Astrocyte of the cerebellum (primary cell): ENCODE data around the gene ASB7.

Experiments
- DNase-seq: peaks from one replicate; pipeline ENCODE4 v3.0.0-alpha.2; 2011; ENCODE audit warnings: low read depth
- H3K4me3 ChIP-seq: 2 replicates; pipeline ENCODE4 v1.5.1; 2011; ENCODE audit warnings: mild to moderate bottlenecking, low read depth, low read length, moderate library complexity
- in situ Hi-C: cut with HindIII; loops from 2 replicates; pipeline ENCODE4 v1.10.0; 2017; ENCODE audit warnings: low sequenced_read_pairs
- TF ChIP-seq, protein P1 (sequence below): IDR thresholded peaks from 2 replicates; pipeline ENCODE4 v1.5.1; 2012; ENCODE audit warnings: low read length, low read depth, moderate library complexity, mild to moderate bottlenecking; ENCODE audit errors: missing control alignments

Gene ASB7

GRCh38 chr15:100689131-100689899 is 86.9 kb downstream of the ASB7 start:
- DNase-seq, result no peak
- in situ Hi-C loops, result no loop called here
- H3K4me3 ChIP-seq, result no peak overlapping the region
- TF ChIP-seq, protein P1, sequence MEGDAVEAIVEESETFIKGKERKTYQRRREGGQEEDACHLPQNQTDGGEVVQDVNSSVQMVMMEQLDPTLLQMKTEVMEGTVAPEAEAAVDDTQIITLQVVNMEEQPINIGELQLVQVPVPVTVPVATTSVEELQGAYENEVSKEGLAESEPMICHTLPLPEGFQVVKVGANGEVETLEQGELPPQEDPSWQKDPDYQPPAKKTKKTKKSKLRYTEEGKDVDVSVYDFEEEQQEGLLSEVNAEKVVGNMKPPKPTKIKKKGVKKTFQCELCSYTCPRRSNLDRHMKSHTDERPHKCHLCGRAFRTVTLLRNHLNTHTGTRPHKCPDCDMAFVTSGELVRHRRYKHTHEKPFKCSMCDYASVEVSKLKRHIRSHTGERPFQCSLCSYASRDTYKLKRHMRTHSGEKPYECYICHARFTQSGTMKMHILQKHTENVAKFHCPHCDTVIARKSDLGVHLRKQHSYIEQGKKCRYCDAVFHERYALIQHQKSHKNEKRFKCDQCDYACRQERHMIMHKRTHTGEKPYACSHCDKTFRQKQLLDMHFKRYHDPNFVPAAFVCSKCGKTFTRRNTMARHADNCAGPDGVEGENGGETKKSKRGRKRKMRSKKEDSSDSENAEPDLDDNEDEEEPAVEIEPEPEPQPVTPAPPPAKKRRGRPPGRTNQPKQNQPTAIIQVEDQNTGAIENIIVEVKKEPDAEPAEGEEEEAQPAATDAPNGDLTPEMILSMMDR, result no peak

GRCh38 chr15:100690032-100690794 is 87.8 kb downstream of the ASB7 start:
- TF ChIP-seq, protein P1, result no peak
- in situ Hi-C loops, result no loop called here
- no peak for DNase-seq
- no peak overlapping the region for H3K4me3 ChIP-seq

- no peak for DNase-seq
- TF ChIP-seq, protein P1, result no peak
- H3K4me3 ChIP-seq, result no peak overlapping the region
- in situ Hi-C loops, result no loop called here
Measured at GRCh38 chr15:100690795-100691158, 88.4 kb downstream of the ASB7 start.

DNA sequence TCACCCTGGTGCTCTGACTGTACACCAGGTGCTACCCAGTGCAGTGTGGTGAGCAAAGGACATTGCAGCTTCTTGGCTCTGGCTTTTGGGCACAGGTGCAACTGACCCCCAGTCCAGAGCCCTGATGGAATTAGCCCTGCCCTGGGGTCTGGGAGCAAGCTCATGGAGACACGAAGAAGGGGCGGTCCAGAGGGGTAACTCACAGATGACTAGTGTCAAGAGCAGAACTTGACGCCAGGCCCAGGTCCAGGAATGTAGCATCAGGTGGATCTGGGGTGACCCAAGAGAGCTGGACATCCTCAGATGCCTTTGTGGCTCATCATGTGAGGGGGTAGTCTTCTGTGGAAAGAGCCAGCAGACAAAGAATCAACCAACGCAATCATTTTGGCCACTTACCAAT is 88.9 kb downstream of the ASB7 start:
- no peak for DNase-seq
- H3K4me3 ChIP-seq, result no peak overlapping the region
- TF ChIP-seq, protein P1, result no peak

DNA sequence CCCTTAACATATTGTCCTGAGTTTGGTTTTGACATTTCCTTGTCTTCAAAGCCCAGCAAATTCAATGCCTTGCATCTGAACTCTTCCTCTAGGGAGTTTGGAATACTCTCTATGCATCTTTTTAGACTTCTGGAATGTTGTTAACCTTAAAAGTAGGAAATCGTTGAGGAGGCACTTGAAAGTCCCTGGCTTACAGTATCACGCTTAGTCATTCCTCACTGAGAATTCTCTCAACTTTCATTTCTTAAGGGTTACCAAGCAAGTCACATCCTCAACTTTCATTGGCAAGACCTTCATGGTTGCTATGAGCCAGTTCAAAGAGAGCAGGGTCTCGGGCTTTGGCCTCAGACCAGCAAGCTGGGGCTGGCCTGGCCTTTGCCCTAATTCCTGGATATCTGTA is 89.9 kb downstream of the ASB7 start:
- no peak for DNase-seq
- in situ Hi-C loops, result no loop called here
- H3K4me3 ChIP-seq, result no peak overlapping the region
- TF ChIP-seq, protein P1, result no peak

More for the DNA sequence above, 88.9 kb downstream of the ASB7 start:
- in situ Hi-C loops, result no loop called here

GRCh38 chr15:100692671-100693070 is 90.3 kb downstream of the ASB7 start:
- in situ Hi-C loops, result no loop called here
- TF ChIP-seq, protein P1, result no peak
- no peak for DNase-seq
- H3K4me3 ChIP-seq, result no peak overlapping the region
